ENCODE results near the gene CACNA1S. TPM values are rescaled to one million over a fixed set of nuclear protein-coding genes. Genes with fewer than 3 reads are reported as not detected.

Gene CACNA1S
- total RNA-seq, 4 donors from 2014 or later = not detected

DNA sequence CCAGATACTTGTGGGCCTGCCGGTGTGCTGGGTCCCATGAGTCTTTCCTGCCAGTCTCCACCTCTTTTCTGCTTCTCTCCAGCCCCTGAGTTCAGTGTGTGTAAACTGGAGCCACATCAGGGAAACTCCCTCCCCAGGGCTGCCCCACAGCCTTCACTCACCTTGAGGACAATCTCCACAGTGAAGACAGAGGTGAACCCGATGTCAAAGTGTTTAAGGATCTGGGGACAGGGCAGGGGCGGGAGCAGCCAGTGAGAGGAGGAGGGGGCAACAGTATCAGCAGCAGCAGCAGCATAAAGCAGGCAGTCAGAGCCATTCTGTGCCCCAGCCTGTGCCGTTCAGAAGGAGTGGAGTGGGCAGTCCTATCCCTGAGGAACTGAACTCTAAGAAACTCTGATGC, 43.2 kb downstream of the CACNA1S start:
- H3K4me3 ChIP-seq = no peak overlapping the region
- H3K27ac ChIP-seq = no peak overlapping the region
- H3K36me3 ChIP-seq = no peaks in the 10 kb centered on the region
- no peaks in the 10 kb centered on the region for H3K4me1 ChIP-seq
- no peaks in the 10 kb centered on the region for H3K9me3 ChIP-seq
- no peak for ATAC-seq
- H3K27me3 ChIP-seq = no peaks in the 10 kb centered on the region
- WGBS, 2 donors (ENCODE audit: low coverage in 1 of 2) = 57% methylated on average over 1 of the region's 4 CpGs; no CpG with 5 or more reads in 1 of the 2 donors
- TF ChIP-seq POLR2AphosphoS5 (IDR thresholded peaks at IDR 0.05) = no peak

- no peaks in the 10 kb centered on the region for H3K27me3 ChIP-seq
- H3K27ac ChIP-seq = no peak overlapping the region
- ATAC-seq = no peak
- H3K4me3 ChIP-seq = no peak overlapping the region
- H3K36me3 ChIP-seq = no peaks in the 10 kb centered on the region
- no peaks in the 10 kb centered on the region for H3K9me3 ChIP-seq
- WGBS, 2 donors (ENCODE audit: low coverage in 1 of 2) = 83 to 94% methylated on average over 2 to 4 of the region's 4 CpGs
- H3K4me1 ChIP-seq = no peaks in the 10 kb centered on the region
- TF ChIP-seq, protein P1, sequence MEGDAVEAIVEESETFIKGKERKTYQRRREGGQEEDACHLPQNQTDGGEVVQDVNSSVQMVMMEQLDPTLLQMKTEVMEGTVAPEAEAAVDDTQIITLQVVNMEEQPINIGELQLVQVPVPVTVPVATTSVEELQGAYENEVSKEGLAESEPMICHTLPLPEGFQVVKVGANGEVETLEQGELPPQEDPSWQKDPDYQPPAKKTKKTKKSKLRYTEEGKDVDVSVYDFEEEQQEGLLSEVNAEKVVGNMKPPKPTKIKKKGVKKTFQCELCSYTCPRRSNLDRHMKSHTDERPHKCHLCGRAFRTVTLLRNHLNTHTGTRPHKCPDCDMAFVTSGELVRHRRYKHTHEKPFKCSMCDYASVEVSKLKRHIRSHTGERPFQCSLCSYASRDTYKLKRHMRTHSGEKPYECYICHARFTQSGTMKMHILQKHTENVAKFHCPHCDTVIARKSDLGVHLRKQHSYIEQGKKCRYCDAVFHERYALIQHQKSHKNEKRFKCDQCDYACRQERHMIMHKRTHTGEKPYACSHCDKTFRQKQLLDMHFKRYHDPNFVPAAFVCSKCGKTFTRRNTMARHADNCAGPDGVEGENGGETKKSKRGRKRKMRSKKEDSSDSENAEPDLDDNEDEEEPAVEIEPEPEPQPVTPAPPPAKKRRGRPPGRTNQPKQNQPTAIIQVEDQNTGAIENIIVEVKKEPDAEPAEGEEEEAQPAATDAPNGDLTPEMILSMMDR (IDR thresholded peaks at IDR 0.05) = no peak
- TF ChIP-seq POLR2AphosphoS5 (IDR thresholded peaks at IDR 0.05) = no peak
- no peak for TF ChIP-seq EP300 (IDR thresholded peaks at IDR 0.05)
Measured at GRCh38 chr1:201066986-201067385, 45.2 kb downstream of the CACNA1S start.

- TF ChIP-seq, protein P1 (IDR thresholded peaks at IDR 0.05) = no peak
- TF ChIP-seq EP300 (IDR thresholded peaks at IDR 0.05) (no peak), POLR2A (IDR thresholded peaks at IDR 0.05) (no peak), POLR2AphosphoS5 (IDR thresholded peaks at IDR 0.05) (no peak)
- Histone ChIP-seq H3K4me3 (no peak overlapping the region), H3K36me3 (no peaks in the 10 kb centered on the region), H3K27me3 (no peaks in the 10 kb centered on the region), H3K4me1 (peaks cover 0 to 12% (median 2%) of the 10 kb centered on the region in 3 donors), H3K9me3 (no peaks in the 10 kb centered on the region), H3K27ac (no peak overlapping the region)
- 92% methylated on average over 8 of the region's 10 CpGs; no CpG with 5 or more reads in 1 of the 2 donors for WGBS, 2 donors (ENCODE audit: low coverage in 1 of 2)
- no peak for ATAC-seq
Measured at GRCh38 chr1:201065686-201066085, 46.5 kb downstream of the CACNA1S start.

- Histone ChIP-seq H3K36me3 (no peaks in the 10 kb centered on the region), H3K4me3 (no peak overlapping the region), H3K27me3 (no peaks in the 10 kb centered on the region), H3K9me3 (no peaks in the 10 kb centered on the region), H3K4me1 (peaks cover 0 to 21% (median 7%) of the 10 kb centered on the region in 3 donors), H3K27ac (no peak overlapping the region)
- no peak for TF ChIP-seq POLR2AphosphoS5 (IDR thresholded peaks at IDR 0.05)
- TF ChIP-seq POLR2A (IDR thresholded peaks at IDR 0.05) = no peak
- TF ChIP-seq, protein P1 (IDR thresholded peaks at IDR 0.05) = no peak
- no peak for TF ChIP-seq EP300 (IDR thresholded peaks at IDR 0.05)
- no peak for ATAC-seq
- WGBS, 2 donors (ENCODE audit: low coverage in 1 of 2) = 69 to 78% methylated on average over 6 to 8 of the region's 8 CpGs
Measured at GRCh38 chr1:201064806-201065205, 47.4 kb downstream of the CACNA1S start.

DNA sequence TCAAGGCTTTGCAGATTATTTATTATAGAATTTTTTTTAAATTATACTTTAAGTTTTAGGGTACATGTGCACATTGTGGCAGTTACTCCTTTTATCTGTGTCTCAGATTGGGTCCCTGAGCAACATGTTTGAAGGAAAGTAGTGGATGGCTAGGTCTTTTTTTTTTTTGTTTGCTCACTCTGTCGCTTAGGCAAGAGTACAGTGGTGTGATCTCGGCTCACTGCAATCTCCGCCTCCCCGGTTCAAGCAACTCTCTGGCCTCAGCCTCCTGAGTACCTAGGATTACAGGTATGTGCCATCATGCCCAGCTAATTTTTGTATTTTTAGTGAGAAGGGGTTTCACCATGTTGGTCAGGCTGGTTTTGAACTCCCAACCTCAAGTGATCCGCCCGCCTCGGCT, 49.1 kb downstream of the CACNA1S start:
- no peaks in the 10 kb centered on the region for H3K9me3 ChIP-seq
- ATAC-seq = no peak
- TF ChIP-seq POLR2AphosphoS5 (IDR thresholded peaks at IDR 0.05) = no peak
- TF ChIP-seq, protein P1 (IDR thresholded peaks at IDR 0.05) = no peak
- TF ChIP-seq EP300 (IDR thresholded peaks at IDR 0.05) = no peak
- TF ChIP-seq POLR2A (IDR thresholded peaks at IDR 0.05) = no peak
- H3K27ac ChIP-seq = no peak overlapping the region
- no peaks in the 10 kb centered on the region for H3K36me3 ChIP-seq
- 85 to 100% methylated on average over 1 to 4 of the region's 7 CpGs for WGBS, 2 donors (ENCODE audit: low coverage in 1 of 2)
- no peaks in the 10 kb centered on the region for H3K27me3 ChIP-seq
- H3K4me1 ChIP-seq = peaks cover 0 to 22% (median 7%) of the 10 kb centered on the region in 3 donors
- no peak overlapping the region for H3K4me3 ChIP-seq

Measured in gastroesophageal sphincter (tissue), 4 donors.